Measurements from ENCODE around the gene PHOX2A. TPM values are rescaled to one million over a fixed set of nuclear protein-coding genes. Genes with fewer than 3 reads are reported as not detected.
A peak's percentile ranks its signal among the peaks of the same experiment; 100 is the strongest.

Gene PHOX2A
- total and polyA plus RNA-seq, 3 donors from 2014 or later: 1.3 to 2.0 (median 1.6) TPM

- DNase-seq: peak; percentile 6
- Histone ChIP-seq H3K36me3 (ENCODE audit: low read depth, missing control alignments) (no peaks in the 10 kb centered on the region), H3K4me1 (no peaks in the 10 kb centered on the region), H3K4me3 (no peak overlapping the region), H3K27me3 (no peaks in the 10 kb centered on the region), H3K27ac (no peak overlapping the region), H3K9me3 (no peaks in the 10 kb centered on the region)
- 71 to 77% methylated on average over 5 of the region's 5 CpGs for WGBS, 2 donors
- intact Hi-C loops (cut with DNase I; ENCODE audit: low total_unique reads): no loop called here
- TF ChIP-seq POLR2A (IDR thresholded peaks at IDR 0.05) (no peak), CTCF (IDR thresholded peaks at IDR 0.05) (no peak)
These were observed 53.3 kb downstream of the PHOX2A start for GRCh38 chr11:72190631-72191071.

DNA sequence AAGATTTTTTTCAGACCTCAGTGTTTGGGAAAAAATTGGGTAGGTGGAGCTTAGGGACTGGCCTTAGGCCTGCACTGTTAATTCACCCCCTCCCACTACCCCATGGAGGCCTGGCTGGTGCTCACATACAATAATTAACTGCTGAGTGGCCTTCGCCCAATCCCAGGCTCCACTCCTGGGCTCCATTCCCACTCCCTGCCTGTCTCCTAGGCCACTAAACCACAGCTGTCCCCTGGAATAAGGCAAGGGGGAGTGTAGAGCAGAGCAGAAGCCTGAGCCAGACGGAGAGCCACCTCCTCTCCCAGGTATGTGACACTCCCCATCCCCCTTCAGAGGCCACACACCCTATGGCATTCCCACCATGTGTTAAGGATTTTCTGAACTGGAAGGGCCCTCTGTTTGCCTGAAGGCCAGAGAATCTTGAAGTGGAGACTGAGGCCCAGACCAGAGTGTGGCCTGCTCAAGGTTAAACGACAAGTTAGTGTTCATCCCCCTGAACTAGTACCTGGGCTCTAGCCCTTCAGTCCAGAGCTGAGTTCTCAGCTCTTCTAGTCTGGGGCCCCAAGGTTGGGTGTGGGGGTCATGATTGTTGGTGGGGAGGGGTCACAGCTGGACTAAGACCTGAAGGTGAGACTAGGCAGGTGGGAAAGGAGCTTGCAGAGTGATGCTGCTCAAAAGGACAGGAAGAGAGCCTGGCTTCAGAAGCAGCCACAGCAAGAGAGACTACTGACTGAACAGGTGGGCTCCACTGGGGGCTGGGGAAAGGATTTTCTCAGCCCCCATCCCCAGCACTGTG, 54.3 kb downstream of the PHOX2A start:
- intact Hi-C loops (cut with DNase I; ENCODE audit: low total_unique reads): no loop called here
- 60 to 79% methylated on average over 2 to 3 of the region's 3 CpGs for whole genome bisulfite sequencing, 2 donors
- DNase-seq: peak; percentile 0

More for the DNA sequence above, 54.3 kb downstream of the PHOX2A start:
- H3K9me3 ChIP-seq: no peaks in the 10 kb centered on the region
- no peak overlapping the region for H3K27ac ChIP-seq
- no peak overlapping the region for H3K4me3 ChIP-seq
- no peaks in the 10 kb centered on the region for H3K27me3 ChIP-seq
- no peaks in the 10 kb centered on the region for H3K36me3 ChIP-seq (ENCODE audit: low read depth, missing control alignments)
- no peak for TF ChIP-seq POLR2A (IDR thresholded peaks at IDR 0.05)
- no peak for TF ChIP-seq CTCF (IDR thresholded peaks at IDR 0.05)
- no peaks in the 10 kb centered on the region for H3K4me1 ChIP-seq

Other genes with a start within 250 kb of the PHOX2A start
- gene IL18BP, start 245.3 kb downstream of the PHOX2A start, total RNA-seq: 10 to 100 TPM; 13.5 to 16.8 TPM
- 11.7 TPM for gene IL18BP, start 245.3 kb downstream of the PHOX2A start, polyA plus RNA-seq (ENCODE audit: insufficient read depth, low read depth, low replicate concordance)
- gene NUMA1, start 163.6 kb downstream of the PHOX2A start, total RNA-seq: 100 to 1,000 TPM; 452 to 470 TPM
- gene NUMA1, start 163.6 kb downstream of the PHOX2A start, polyA plus RNA-seq (ENCODE audit: insufficient read depth, low read depth, low replicate concordance): 186 TPM
- gene LRRC51, start 163.3 kb downstream of the PHOX2A start, total RNA-seq: 10 to 100 TPM; 50.8 to 84.6 TPM
- gene LRRC51, start 163.3 kb downstream of the PHOX2A start, polyA plus RNA-seq (ENCODE audit: insufficient read depth, low read depth, low replicate concordance): 200 TPM
- gene LAMTOR1, start 140.9 kb downstream of the PHOX2A start, total RNA-seq: 100 to 1,000 TPM in 1 of 2 donors, 10 to 100 TPM in 1; 89.0 to 107 TPM
- 86.9 TPM for gene LAMTOR1, start 140.9 kb downstream of the PHOX2A start, polyA plus RNA-seq (ENCODE audit: insufficient read depth, low read depth, low replicate concordance)
- under 1 TPM in 1 of 2 donors, not detected in 1; 0.43 TPM for gene TOMT, start 138.3 kb downstream of the PHOX2A start, total RNA-seq
- gene TOMT, start 138.3 kb downstream of the PHOX2A start, polyA plus RNA-seq (ENCODE audit: insufficient read depth, low read depth, low replicate concordance): not detected
- 10 to 100 TPM; 61.9 to 66.1 TPM for gene ANAPC15, start 131.5 kb downstream of the PHOX2A start, total RNA-seq
- gene ANAPC15, start 131.5 kb downstream of the PHOX2A start, polyA plus RNA-seq (ENCODE audit: insufficient read depth, low read depth, low replicate concordance): 103 TPM
- gene FOLR3, start 108.5 kb downstream of the PHOX2A start, total RNA-seq: under 1 TPM in 1 of 2 donors, not detected in 1; 0.55 TPM
- gene FOLR3, start 108.5 kb downstream of the PHOX2A start, polyA plus RNA-seq (ENCODE audit: insufficient read depth, low read depth, low replicate concordance): 0.79 TPM
- gene FOLR1, start 52.0 kb downstream of the PHOX2A start, total RNA-seq: 1 to 10 TPM in 1 of 2 donors, not detected in 1; 1.2 TPM
- 3.7 TPM for gene FOLR1, start 52.0 kb downstream of the PHOX2A start, polyA plus RNA-seq (ENCODE audit: insufficient read depth, low read depth, low replicate concordance)
- 1 to 10 TPM; 1.3 to 8.7 TPM for gene FOLR2, start 27.4 kb downstream of the PHOX2A start, total RNA-seq
- gene FOLR2, start 27.4 kb downstream of the PHOX2A start, polyA plus RNA-seq (ENCODE audit: insufficient read depth, low read depth, low replicate concordance): 37.3 TPM
- gene INPPL1, start 19.4 kb downstream of the PHOX2A start, total RNA-seq: 100 to 1,000 TPM; 120 to 132 TPM
- 48.1 TPM for gene INPPL1, start 19.4 kb downstream of the PHOX2A start, polyA plus RNA-seq (ENCODE audit: insufficient read depth, low read depth, low replicate concordance)
- 100 to 1,000 TPM; 161 to 316 TPM for gene CLPB, start 190.4 kb upstream of the PHOX2A start, total RNA-seq
- 421 TPM for gene CLPB, start 190.4 kb upstream of the PHOX2A start, polyA plus RNA-seq (ENCODE audit: insufficient read depth, low read depth, low replicate concordance)